EH (cell line): ENCODE data around the gene OR1J1.
A peak's percentile ranks its signal among the peaks of the same experiment; 100 is the strongest.

ENCODE experiments used
- DNase-seq: peaks from one replicate; pipeline ENCODE4 v3.0.0-alpha.2; 2015; ENCODE audit warnings: low read depth

The OR1J1 gene, protein sequence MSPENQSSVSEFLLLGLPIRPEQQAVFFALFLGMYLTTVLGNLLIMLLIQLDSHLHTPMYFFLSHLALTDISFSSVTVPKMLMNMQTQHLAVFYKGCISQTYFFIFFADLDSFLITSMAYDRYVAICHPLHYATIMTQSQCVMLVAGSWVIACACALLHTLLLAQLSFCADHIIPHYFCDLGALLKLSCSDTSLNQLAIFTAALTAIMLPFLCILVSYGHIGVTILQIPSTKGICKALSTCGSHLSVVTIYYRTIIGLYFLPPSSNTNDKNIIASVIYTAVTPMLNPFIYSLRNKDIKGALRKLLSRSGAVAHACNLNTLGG

DNA sequence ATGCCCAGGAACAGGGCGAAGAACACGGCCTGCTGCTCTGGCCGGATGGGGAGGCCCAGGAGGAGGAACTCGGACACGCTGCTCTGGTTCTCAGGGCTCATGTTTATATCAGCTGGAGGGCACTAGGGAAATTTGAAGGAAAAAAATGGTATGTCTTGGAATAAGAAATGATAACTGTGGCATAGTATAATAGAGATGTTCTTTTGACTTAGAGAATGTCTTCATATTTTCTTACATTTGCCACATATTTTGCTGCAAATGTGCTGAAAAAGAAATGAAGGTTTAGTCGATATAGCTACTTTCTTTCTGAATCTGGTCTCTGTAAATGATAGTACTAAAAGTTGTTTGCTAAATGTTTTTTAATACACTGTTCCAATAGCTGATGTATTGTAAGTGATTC, at the start of gene OR1J1:
Gene OR1J1 (minus strand): TSS at position 101 of the 400 bp plus-strand sequence. CDS start 0 bp downstream, at position 101.
- DNase-seq, result no peak

DNA sequence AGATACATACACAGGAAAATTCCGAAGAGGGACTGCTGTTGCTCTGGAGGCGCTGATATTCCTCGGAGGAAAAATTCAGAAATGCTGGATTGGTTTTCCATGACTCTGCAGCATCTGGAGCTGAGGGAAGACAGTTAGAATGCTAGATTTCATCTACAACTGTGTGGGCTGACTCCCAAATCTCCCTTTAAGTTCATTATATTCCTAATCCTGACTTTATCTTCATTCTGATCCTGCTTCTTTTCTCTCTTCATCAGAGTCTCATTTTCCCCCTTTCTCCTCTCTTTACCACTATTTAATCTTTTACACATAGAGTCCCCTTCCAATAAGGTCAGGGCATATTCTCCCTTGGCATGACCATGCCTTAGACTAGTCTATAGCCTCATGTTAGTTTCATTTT, 49.5 kb upstream of the OR1J1 start, which contains the start of gene OR1N1:
Gene OR1N1 (minus strand): TSS at position 101 of the 400 bp plus-strand sequence. CDS start 0 bp downstream, at position 101.
- no peak for DNase-seq

DNA sequence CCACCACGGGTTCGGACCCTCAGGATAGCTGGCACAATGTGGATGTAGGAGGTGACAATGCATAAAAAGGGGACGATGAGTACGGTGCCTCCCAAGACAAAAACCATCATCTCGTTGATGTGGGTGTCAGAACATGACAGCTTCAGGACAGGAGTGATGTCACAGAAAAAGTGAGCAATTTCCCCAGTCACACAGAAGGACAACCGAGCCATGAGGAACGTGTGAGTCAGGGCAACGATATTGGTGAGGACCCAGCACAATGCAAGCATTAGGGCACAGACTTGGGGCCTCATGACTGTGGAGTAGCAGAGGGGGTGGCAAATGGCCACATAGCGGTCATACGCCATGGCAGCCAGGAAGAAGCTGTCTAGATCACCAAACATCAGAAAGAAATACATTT, 48.9 kb upstream of the OR1J1 start:
- DNase-seq, result no peak

DNA sequence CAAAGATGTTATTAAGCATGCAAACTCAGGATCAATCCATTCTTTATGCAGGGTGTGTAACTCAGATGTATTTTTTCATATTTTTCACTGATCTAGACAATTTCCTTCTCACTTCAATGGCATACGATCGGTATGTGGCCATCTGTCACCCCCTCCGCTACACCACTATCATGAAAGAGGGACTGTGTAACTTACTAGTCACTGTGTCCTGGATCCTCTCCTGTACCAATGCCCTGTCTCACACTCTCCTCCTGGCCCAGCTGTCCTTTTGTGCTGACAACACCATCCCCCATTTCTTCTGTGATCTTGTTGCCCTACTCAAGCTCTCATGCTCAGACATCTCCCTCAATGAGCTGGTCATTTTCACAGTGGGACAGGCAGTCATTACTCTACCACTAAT, 41.6 kb upstream of the OR1J1 start:
- no peak for DNase-seq

DNA sequence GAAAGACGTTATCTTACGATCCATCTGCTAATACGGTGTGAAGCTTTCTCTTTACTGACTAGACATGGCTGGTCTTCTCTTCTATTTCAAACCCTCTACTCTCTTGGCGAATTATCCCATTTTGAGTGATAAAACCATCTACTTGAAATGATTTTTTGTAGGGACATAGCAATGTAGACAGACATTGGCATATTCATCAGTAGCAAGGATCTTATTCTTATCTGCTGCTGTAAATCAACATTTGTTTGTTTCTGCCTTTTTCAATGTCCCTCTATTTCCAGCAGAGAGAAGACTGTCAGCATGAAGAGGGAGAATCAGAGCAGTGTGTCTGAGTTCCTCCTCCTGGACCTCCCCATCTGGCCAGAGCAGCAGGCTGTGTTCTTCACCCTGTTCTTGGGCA, 41.1 kb upstream of the OR1J1 start, which contains the start of gene OR1J4:
Gene OR1J4 (plus strand): TSS at position 301 of the 400 bp plus-strand sequence. CDS start 0 bp downstream, at position 301.
- no peak for DNase-seq

DNA sequence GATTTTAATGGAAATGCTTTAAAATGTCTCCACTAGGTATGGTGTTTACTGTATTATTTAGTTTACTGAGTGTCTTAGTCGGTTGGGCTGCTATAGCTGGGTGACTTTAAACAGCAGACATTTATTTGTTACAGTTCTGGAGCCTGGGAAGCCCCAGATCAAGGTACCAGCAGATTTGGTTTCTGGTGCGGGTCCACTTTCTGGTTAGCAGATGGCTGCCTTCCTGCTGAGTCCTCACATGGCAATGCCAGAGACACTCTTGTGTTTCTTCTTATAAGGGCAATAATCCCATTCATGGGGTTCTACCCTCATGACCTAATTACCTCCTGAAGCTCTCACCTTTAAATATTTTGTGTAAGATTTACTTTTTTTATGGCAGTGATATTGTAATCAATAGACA, 40.5 kb upstream of the OR1J1 start:
- DNase-seq, result no peak

DNA sequence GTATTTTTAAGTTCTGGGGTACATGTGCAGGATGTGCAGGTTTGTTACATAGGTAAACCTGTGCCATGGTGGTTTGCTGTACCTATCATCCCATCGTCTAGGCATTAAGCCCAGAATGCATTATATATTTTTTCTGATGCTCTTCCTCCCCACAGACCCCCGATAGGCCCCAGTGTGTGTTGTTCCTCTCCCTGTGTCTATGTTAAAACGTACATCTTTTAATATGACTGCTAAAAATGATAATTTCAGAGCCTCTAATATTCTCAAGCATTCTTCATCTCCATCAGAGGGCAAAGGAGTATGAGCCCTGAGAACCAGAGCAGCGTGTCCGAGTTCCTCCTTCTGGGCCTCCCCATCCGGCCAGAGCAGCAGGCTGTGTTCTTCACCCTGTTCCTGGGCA, 32.8 kb upstream of the OR1J1 start, which contains the start of gene OR1J2:
Gene OR1J2 (plus strand): TSS at position 301 of the 400 bp plus-strand sequence. CDS start 0 bp downstream, at position 301.
- no peak for DNase-seq

DNA sequence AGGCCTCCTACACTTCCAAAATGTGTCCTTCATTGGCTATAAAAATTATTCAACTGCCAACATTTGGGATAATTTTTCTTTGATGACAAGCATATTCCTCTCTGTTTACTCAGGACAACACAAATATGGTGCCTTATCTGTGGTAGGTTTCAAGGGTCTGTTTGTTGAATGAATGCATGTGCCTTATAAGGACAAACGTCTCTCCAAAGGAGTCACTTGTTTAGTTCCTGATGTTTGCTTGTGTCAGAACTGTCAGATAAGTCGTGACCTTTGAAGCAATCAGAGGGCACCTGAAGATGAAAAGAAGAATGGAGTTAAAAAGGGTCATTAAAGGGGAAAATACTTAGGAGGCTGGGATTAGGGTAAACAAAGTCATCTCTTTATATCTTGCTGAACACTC, 29.2 kb upstream of the OR1J1 start:
- no peak for DNase-seq

DNA sequence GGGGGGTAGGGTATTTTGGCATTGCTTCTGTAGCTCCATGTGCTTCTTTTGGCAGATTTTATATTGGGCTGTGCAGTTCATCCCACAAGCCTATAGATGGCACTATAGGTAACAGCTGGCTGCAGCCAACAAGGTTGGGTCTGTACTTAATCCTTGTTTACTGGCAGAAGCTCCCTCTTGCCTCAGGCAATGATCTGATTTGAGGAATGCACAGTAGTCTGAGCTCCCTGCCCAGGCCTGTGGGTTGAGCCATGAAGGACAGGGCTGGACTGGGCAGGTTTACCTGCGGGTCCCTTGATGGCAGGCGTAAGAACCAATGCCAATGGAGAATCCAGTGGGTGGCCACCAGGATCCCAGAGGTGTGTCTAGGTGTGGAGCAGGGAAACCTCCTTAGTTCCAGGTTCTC, 21.2 kb upstream of the OR1J1 start:
- peak; percentile 73 for DNase-seq

DNA sequence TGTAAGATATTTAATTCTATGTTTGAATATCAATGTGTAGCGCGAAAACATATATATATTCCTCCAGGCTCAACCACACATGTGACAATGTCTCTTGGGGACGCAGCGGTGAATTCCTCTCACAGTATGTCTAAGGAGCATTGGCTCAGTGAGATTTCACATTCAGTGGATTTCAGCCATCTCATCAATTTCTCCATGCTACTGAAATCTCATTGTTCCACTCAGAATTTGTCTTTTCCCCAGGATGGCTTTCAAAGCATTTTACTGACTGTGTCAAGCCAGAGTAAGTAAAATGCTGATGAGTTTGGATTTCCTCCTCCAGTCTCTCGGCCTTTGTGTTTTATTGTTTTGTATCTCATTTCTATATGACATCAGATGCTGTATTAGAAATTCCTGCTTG, 1.3 kb upstream of the OR1J1 start:
- DNase-seq, result no peak

DNA sequence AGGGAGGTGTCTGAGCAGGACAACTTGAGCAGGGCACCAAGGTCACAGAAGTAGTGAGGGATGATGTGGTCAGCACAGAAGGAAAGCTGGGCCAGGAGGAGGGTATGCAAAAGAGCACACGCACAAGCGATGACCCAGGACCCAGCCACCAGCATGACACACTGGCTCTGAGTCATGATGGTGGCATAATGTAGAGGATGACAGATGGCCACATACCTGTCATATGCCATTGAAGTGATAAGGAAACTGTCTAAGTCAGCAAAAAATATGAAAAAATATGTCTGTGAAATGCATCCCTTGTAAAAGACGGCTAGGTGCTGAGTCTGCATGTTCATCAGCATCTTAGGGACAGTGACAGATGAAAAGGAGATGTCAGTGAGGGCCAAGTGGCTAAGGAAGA, 380 bp downstream of the OR1J1 start:
- no peak for DNase-seq

DNA sequence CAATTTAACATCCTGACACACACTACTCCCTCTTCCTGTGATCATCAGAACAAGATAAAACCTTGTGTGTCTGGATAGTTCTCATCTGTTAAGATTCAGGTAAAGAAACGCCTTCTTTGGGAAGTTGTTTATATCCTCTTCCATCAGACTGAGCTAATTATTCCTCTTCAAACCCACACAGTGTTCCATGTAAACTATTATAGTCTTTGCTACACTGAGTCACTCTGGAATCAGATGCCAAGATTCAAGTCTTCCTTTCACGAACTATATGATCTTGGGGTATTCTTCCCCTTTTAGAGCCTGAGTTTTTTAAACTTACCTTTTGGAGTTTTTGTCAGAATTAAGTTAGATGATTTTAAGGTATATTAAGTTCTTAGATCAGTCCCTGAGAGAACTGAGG, 2.0 kb downstream of the OR1J1 start:
- no peak for DNase-seq

DNA sequence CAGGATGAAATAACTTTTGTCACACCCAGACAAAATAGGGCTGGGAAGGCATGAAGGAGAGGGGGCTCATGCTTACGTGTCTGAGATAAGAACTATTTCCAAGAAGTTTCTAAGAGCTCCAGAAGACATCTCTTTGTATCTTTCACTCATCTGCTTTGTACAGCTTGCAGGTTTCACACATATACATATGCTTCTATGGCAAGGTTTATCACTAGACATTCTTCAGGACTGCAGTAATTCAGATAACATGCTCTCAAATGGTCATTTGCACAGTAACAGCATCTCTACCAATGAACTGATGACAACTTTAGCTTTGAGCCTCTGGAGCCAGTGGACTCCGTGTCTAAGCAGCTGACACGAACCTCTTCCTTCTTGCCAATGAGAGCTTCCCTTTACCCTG, 3.2 kb downstream of the OR1J1 start:
- no peak for DNase-seq

DNA sequence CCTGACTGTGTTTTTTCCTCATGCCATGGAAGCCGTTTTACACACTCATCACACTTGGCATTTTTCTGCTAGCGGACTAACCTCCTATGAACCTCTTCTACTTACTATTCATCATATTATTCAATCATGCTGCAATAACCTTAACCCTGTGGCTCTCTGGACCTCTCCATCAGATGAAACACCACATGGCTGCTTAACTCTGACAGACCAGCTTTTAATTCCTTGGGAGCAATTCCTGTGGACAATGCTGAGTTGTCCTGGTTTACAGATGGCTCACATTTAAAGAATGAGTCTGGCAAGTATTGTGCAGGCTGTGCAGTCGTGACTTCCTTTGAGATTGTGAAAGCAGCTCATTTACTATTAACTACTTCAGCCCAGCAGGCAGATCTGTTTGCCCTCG, 9.0 kb downstream of the OR1J1 start:
- DNase-seq, result peak; percentile 96

DNA sequence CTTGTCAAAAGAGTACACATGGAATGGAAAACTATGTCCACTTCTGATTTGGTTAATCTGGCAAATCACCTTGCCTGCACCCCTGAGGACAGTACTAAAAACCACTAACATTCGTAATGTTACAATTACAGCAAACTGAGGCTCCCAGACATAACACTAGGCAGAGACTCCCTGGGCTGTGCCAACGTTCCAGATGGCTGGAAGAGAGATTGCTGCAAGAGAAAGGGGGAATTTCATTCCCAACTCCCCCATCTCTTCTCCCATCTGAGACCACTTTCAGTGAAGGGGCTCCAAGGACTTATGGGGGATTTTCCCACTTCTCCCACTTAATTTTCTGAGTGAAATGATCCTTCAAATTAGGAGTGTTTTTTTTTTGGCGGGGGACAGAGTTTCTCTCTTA, 11.3 kb downstream of the OR1J1 start:
- no peak for DNase-seq

DNA sequence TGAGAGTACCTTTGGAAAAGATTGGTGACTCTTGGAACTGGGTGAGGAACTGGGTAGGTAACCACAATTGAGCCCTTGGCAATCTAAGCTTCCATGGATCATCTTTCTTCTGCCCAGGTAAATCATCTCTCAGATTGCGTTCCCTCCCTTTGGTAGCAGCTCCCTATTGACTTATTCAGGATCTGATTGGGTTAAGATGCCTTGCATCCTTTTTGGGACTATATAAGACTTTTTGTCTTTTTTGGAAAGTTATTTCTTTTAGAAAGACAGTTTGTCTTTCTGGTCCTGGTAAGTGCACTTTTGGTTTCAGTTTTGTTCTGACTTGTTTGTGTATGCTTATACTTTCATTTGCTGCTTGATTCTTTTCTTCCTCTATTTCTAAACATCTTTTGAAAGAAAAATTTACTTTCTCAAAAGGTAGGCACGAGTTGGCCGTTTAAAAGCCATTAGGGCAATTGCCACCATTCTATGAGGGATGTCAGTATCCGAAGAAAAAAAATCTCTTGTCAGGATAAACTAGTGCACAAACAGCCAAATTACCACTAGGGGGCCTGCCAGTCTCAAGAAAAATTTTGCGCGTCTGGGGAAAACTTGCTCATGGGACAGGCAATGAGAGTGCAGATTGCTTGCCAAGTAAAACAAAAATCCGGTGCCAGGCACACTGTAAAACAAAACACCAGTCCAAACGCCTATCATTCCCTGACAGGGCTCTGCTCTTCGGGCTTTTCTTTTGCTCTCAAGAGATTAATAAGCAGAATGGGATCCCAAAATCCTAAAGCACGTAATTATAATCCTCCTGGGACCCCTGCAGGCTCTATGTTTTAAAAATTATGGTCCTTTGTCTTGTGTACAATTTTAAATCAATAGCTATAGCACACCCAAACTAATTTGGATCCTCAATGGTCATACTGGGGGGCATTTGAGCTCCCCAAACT, 12.8 kb downstream of the OR1J1 start:
- DNase-seq, result peak; percentile 92

DNA sequence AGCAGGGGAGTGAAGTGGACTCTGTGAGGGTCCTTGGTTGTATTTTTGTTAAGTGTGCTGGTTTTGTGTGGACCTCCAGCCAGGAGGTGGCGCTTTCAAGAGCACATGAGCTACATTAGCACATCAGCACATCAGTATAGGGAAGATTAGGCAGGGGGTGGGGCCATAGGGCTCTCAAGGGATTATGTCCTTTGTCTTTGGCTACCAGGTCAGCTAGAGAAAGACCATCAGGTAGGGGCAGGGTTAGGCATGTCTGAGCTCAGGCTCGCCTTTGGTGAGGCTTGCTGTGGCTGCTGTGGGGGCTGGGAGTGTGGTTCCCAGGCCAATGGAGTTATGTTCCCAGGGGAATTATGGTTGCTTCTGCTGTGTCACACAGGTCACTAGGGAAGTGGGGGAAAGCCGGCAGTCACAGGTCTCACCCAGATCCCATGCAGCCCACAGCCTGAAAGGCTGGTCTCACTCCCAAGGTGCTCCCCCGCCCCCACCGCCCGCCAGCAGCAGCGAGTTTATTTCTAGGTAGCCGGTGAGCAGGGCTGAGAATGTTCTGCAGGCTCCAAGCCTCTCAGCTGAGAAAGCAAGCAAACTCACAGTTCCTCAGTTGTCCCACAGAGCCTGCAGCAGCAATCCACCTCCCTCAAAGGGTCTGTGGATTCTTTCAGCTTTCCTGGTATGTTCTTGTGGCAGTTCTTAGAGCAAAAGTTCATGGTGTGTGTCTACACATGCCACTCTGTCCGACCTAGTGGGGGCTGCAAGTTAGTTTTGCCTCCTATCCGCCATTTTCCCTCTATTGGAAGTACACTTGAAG, 13.7 kb downstream of the OR1J1 start:
- peak; percentile 33 for DNase-seq

DNA sequence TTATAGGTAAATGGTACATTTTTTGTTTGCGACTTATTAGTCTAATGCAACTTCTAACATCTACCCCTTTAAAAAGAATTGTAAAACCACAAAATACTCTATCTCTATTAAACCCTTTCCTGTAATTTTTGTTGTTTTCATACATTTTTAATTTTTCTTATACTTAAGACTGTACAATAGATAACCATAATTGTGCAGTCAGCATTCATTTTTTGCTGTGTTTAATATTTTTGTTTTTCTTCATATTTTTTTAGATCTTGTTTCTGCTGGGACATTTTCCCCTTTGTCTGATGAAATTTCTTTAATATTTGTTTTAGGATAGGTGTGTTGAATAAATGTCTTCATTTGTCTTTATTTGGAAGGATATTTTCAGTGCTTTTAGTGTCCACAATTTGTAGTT, 19.9 kb downstream of the OR1J1 start:
- DNase-seq, result no peak

DNA sequence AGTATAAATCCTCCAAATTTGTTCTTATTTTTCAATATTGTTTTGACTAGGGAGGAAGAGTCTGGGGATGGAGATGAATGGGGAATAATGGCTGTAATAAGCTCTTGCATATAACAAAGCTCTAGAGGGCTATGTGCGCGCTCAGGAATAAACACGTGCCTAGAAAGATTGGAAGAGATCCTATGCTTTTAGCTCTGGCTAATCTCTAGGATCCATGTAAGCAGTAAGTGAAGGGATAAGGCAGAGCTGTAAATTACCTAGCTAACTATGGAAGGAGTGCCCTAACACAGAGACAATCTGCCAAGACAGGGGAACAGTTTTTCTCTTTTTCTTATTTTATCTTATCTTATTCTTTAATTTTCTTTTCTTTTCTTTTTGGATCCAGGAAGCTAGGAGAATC, 21.6 kb downstream of the OR1J1 start:
- DNase-seq, result no peak

DNA sequence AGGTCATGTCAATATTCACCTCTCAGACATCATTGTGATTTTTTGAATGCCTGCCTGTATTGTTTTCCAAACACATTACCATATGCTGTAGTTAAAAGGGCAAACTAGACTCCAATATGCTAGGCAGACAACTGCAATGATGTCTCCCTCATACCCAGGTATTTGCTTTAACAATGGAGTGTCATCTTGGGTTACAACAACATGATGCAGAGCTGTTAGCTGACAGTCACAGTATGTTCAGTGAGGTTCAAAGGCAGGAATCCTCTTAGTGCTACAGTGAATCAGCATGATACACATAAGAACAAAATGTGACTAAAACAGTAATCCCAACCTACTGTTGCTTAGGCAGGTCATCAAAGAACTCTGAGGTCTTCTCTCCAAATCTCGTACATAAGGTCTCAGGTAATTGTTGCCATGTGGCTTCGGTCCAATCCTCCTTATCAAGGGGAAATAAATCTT, 24.0 kb downstream of the OR1J1 start:
- no peak for DNase-seq

DNA sequence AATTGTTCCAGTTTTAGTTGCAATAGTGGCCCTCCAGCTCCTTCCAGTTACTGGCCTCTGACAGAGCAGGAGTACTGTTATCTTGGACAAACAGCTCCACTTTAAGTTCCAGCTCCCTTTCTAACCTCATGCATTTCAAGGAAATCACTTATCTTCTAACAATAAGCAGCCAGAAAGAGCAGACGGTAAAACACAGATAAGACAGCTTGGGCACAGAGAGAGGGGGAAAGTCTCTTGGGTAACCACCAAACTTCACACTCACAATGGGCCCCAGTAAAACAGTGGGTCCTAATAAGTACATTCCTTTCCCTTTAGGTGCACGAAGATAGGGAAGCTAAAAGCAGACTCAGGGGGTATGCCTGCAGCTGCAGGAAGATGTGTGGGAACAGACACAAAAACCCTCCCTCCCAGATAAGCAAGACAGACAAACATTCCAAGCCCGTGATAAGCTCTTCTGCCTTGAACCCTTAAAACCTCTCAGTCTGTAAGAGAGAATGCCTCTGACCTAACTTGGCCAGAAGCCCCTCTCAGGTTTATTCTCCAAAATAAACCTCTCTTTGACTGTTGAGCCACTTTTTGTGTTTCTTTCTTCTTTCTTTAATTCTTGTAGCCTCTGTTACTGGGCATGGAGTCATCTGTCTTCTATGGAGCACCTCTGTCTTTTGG, 30.8 kb downstream of the OR1J1 start:
- peak; percentile 66 for DNase-seq
